HepG2 (cell line): Measurements from ENCODE around the gene SAP25. TPM values are rescaled to one million over a fixed set of nuclear protein-coding genes. Genes with fewer than 3 reads are reported as not detected.

ENCODE experiments used
- CBX1 ChIP-seq: IDR thresholded peaks from one replicate; pipeline ENCODE4 v1.6.1; 2016; ENCODE audit warnings: antibody characterized with exemption, low read depth
- DRAP1 ChIP-seq: IDR thresholded peaks from 2 replicates; pipeline ENCODE4 v1.6.1; 2016; ENCODE audit warnings: missing genetic modification reagents, missing compliant biosample characterization
- JUN ChIP-seq: sonication (generic); formaldehyde crosslinking; IDR thresholded peaks from 2 replicates; pipeline ENCODE4 v1.4.0; 2020; ENCODE audit warnings: mild to moderate bottlenecking, missing genetic modification reagents
- KDM4B ChIP-seq: sonication (generic); formaldehyde crosslinking; IDR thresholded peaks from 2 replicates; pipeline ENCODE4 v1.4.0; 2020; ENCODE audit warnings: missing genetic modification reagents
- MNT ChIP-seq: fragments of 450-650 bp; IDR thresholded peaks from 2 replicates; pipeline ENCODE4 v1.6.1; 2016
- MTERF4 ChIP-seq: sonication (generic); formaldehyde crosslinking; IDR thresholded peaks from 2 replicates; pipeline ENCODE4 v1.8.0; 2023; ENCODE audit warnings: mild to moderate bottlenecking, missing genetic modification reagents
- MTF1 ChIP-seq: sonication (generic); formaldehyde crosslinking; IDR thresholded peaks from 2 replicates; pipeline ENCODE4 v1.5.0; 2020; ENCODE audit warnings: missing genetic modification reagents
- TBX2 ChIP-seq: sonication (generic); formaldehyde crosslinking; IDR thresholded peaks from 2 replicates; pipeline ENCODE4 v1.5.0; 2020; ENCODE audit warnings: missing genetic modification reagents, mild to moderate bottlenecking, borderline replicate concordance
- ZHX2 ChIP-seq, 2 experiments: sonication (generic) in 1 of 2; formaldehyde crosslinking in 1 of 2; IDR thresholded peaks; 2 replicates each; pipeline versions ENCODE4 v1.6.1 to v1.9.0; 2014 to 2022; ENCODE audit warnings: antibody characterized with exemption in 1 of 2, borderline replicate concordance in 1 of 2, inconsistent platforms in 1 of 2, low read depth in 1 of 2, missing genetic modification reagents in 1 of 2
- ZNF329 ChIP-seq: sonication (generic); formaldehyde crosslinking; IDR thresholded peaks from 2 replicates; pipeline ENCODE4 v1.9.0; 2021; ENCODE audit warnings: low read depth, mild to moderate bottlenecking, missing genetic modification reagents
- ZNF362 ChIP-seq: sonication (generic); formaldehyde crosslinking; IDR thresholded peaks from 2 replicates; pipeline ENCODE4 v1.4.0; 2020; ENCODE audit warnings: missing genetic modification reagents, mild to moderate bottlenecking, borderline replicate concordance
- ZNF567 ChIP-seq: sonication (generic); formaldehyde crosslinking; IDR thresholded peaks from 2 replicates; pipeline ENCODE4 v1.8.1; 2023; ENCODE audit warnings: mild to moderate bottlenecking, missing genetic modification reagents, borderline replicate concordance
- ZNF598 ChIP-seq: sonication (generic); formaldehyde crosslinking; IDR thresholded peaks from 2 replicates; pipeline ENCODE4 v1.5.1; 2020; ENCODE audit warnings: mild to moderate bottlenecking, missing genetic modification reagents, borderline replicate concordance
- ZNF660 ChIP-seq: sonication (generic); formaldehyde crosslinking; IDR thresholded peaks from 2 replicates; pipeline ENCODE4 v1.5.1; 2020; ENCODE audit warnings: mild to moderate bottlenecking, low read depth, missing genetic modification reagents, borderline replicate concordance
- ZNF703 ChIP-seq: sonication (generic); formaldehyde crosslinking; IDR thresholded peaks from 2 replicates; pipeline ENCODE4 v1.5.1; 2020; ENCODE audit warnings: missing genetic modification reagents, mild to moderate bottlenecking, moderate library complexity, borderline replicate concordance
- ZNF747 ChIP-seq: sonication (generic); formaldehyde crosslinking; IDR thresholded peaks from 2 replicates; pipeline ENCODE4 v1.8.1; 2023; ENCODE audit warnings: missing genetic modification reagents, mild to moderate bottlenecking, borderline replicate concordance
- ZNF790 ChIP-seq: sonication (generic); formaldehyde crosslinking; IDR thresholded peaks from 2 replicates; pipeline ENCODE4 v1.8.0; 2022; ENCODE audit warnings: missing genetic modification reagents, mild to moderate bottlenecking, borderline replicate concordance
- polyA plus RNA-seq, 8 experiments: library from polyadenylated mRNA; depleted of rRNA in 3 of 8; stranded (reverse) in 7 of 8; unstranded in 1 of 8; fragments of >200 nt; fragmentation: Illumina TruSeq in 4 of 8; extraction: Trizol in 4 of 8; gene quantifications; 2 replicates each; pipeline versions ENCODE4 v1.2.1 to v1.2.3, GENCODE V29; 2011 to 2016; ENCODE audit warnings: low read depth in 4 of 8, missing spikeins in 1 of 8, mixed read lengths in 1 of 8; ENCODE audit not compliant: insufficient read depth in 1 of 8
- total RNA-seq, 5 experiments: library from RNA; depleted of rRNA; stranded (reverse); fragments of >200 nt; fragmentation: Illumina TruSeq; extraction: Trizol; gene quantifications; 2 replicates each; pipeline ENCODE4 v1.2.3, GENCODE V29; 2016; ENCODE audit warnings: low read depth in 1 of 5

SAP25 gene
- total and polyA plus RNA-seq, 2 of the 13 experiments (the other 11 are each of a cell fraction or from before 2014, with no cell fraction given), result 0.15 to 0.20 TPM

GRCh38 chr7:100568896-100569844 is 4.5 kb downstream of the SAP25 start (continued):
- TF ChIP-seq JUN (CRISPR knock-in tag) (peak; percentile 54; the same call in 1 of the 2 replicates), ZNF362 (CRISPR knock-in tag) (peak; percentile 58; the same call in 1 of the 2 replicates), KDM4B (CRISPR knock-in tag) (no peak), DRAP1 (CRISPR knock-in tag) (peak; percentile 92), ZNF747 (CRISPR knock-in tag) (peak; percentile 70), ZNF790 (no peak), TBX2 (CRISPR knock-in tag) (no peak; the same call in 1 of the 2 replicates), MTF1 (CRISPR knock-in tag) (no peak), ZHX2 (IDR thresholded peaks at IDR 0.05; ENCODE audit: low read depth) (no peak), ZHX2 (CRISPR knock-in tag; IDR thresholded peaks at IDR 0.05; ENCODE audit: borderline replicate concordance) (no peak), ZNF703 (0 out of 2 replicates have a peak, but pooled peaks have one; percentile 3), ZNF598 (CRISPR knock-in tag) (no peak), ZNF567 (peak; percentile 37; the same call in 1 of the 2 replicates), ZNF660 (CRISPR knock-in tag) (no peak), CBX1 (no peak), ZNF329 (CRISPR knock-in tag) (peak; percentile 52), MNT (no peak), MTERF4 (CRISPR knock-in tag) (no peak)
